ENCODE results near the gene ARPP19. TPM values are rescaled to one million over a fixed set of nuclear protein-coding genes. Genes with fewer than 3 reads are reported as not detected.
"Not testable (repeated sequence)": the region's sequence is repeated elsewhere in the genome, so short reads cannot be mapped to it uniquely, and the experiment has no call there.

ARPP19 gene
- total and polyA plus RNA-seq, 7 donors: 134 to 374 (median 256) TPM

- WGBS, 3 donors: 34 to 63% (median 37%) methylated on average over 3 of the region's 3 CpGs
- Histone ChIP-seq H3K36me3 (ENCODE audit: insufficient read depth in 1 of 2, low read depth in 1 of 2) (peaks cover 0 to 36% of the 10 kb centered on the region in 2 donors), H3K27me3 (ENCODE audit: insufficient read depth in 3 of 3, low read length in 2 of 3) (no peaks in the 10 kb centered on the region), H3K27ac (peak overlapping the region; percentile 79), H3K4me3 (peak overlapping the region; percentile 63), H3K4me1 (peaks cover 66% of the 10 kb centered on the region), H3K9me3 (no peaks in the 10 kb centered on the region)
- DNase-seq: no peak
- intact Hi-C loops (cut with DNase I): no loop called here
- peak in 2 of 4 donors; percentile 21 to 22 for ATAC-seq
- TF ChIP-seq CTCF (IDR thresholded peaks at IDR 0.05): no peak
Measured at GRCh38 chr15:52556524-52557273, 12.1 kb downstream of the ARPP19 start.

GRCh38 chr15:52552303-52552702 lies 16.5 kb downstream of the ARPP19 start:
- Histone ChIP-seq H3K9me3 (no peaks in the 10 kb centered on the region), H3K4me1 (peaks cover 26% of the 10 kb centered on the region), H3K36me3 (ENCODE audit: insufficient read depth in 1 of 2, low read depth in 1 of 2) (peaks cover 4 to 80% of the 10 kb centered on the region in 2 donors), H3K4me3 (no peak overlapping the region), H3K27ac (peak overlapping the region; percentile 79), H3K27me3 (ENCODE audit: insufficient read depth in 3 of 3, low read length in 2 of 3) (no peaks in the 10 kb centered on the region)
- intact Hi-C loops (cut with DNase I): no loop called here
- WGBS, 3 donors: 68 to 97% (median 93%) methylated on average over 2 of the region's 2 CpGs
- DNase-seq (peak in 1 of 2 donors; percentile 42), ATAC-seq (no peak)
- no peak for TF ChIP-seq CTCF (IDR thresholded peaks at IDR 0.05)

GRCh38 chr15:52551762-52552161 lies 17.1 kb downstream of the ARPP19 start:
- Histone ChIP-seq H3K27me3 (ENCODE audit: insufficient read depth in 3 of 3, low read length in 2 of 3) (no peaks in the 10 kb centered on the region), H3K27ac (no peak overlapping the region), H3K4me3 (no peak overlapping the region), H3K36me3 (ENCODE audit: insufficient read depth in 1 of 2, low read depth in 1 of 2) (peaks cover 4 to 85% of the 10 kb centered on the region in 2 donors), H3K9me3 (no peaks in the 10 kb centered on the region), H3K4me1 (peaks cover 26% of the 10 kb centered on the region)
- DNase-seq (peak in 1 of 2 donors; percentile 34), ATAC-seq (no peak)
- no peak for TF ChIP-seq CTCF (IDR thresholded peaks at IDR 0.05)
- 92 to 93% (median 92%) methylated on average over 6 of the region's 6 CpGs for WGBS, 3 donors
- intact Hi-C loops (cut with DNase I): no loop called here

- Histone ChIP-seq H3K4me1 (peaks cover 22% of the 10 kb centered on the region), H3K36me3 (ENCODE audit: insufficient read depth in 1 of 2, low read depth in 1 of 2) (peaks cover 4 to 85% of the 10 kb centered on the region in 2 donors)
- ATAC-seq; DNase-seq; H3K4me3 ChIP-seq; H3K9me3 ChIP-seq; H3K27ac ChIP-seq; intact Hi-C loops (cut with DNase I); H3K27me3 ChIP-seq (ENCODE audit: insufficient read depth in 3 of 3, low read length in 2 of 3): not testable (repeated sequence)
- 90 to 94% (median 92%) methylated on average over 1 of the region's 1 CpG for WGBS, 3 donors
Measured at GRCh38 chr15:52551186-52551585, 17.6 kb downstream of the ARPP19 start.

- 86 to 92% (median 91%) methylated on average over 5 of the region's 5 CpGs for WGBS, 3 donors
- peak in 1 of 2 donors; percentile 46 for DNase-seq
- Histone ChIP-seq H3K4me3 (no peak overlapping the region), H3K27me3 (ENCODE audit: insufficient read depth in 3 of 3, low read length in 2 of 3) (no peaks in the 10 kb centered on the region), H3K36me3 (ENCODE audit: insufficient read depth in 1 of 2, low read depth in 1 of 2) (peaks cover 6 to 59% of the 10 kb centered on the region in 2 donors), H3K27ac (no peak overlapping the region), H3K4me1 (no peaks in the 10 kb centered on the region), H3K9me3 (no peaks in the 10 kb centered on the region)
- peak; percentile 44 to 57 (median 48) for ATAC-seq
- no peak for TF ChIP-seq CTCF (IDR thresholded peaks at IDR 0.05)
- intact Hi-C loops (cut with DNase I): no loop called here
Measured at GRCh38 chr15:52546031-52546751, 22.6 kb downstream of the ARPP19 start.

Data from psoas muscle (tissue), 8 donors.